HCT116 (cell line): ENCODE measurements around the gene CCSER1. TPM values are rescaled to one million over a fixed set of nuclear protein-coding genes. Genes with fewer than 3 reads are reported as not detected.

ENCODE experiments used
- ATAC-seq: fragments of 200-7000 bp; cut with Tn5 transposase; 2 replicates; pipeline ENCODE4 v1.9.1; 2020; ENCODE audit warnings: mild to moderate bottlenecking, moderate library complexity
- BruUV-seq: library from RNA; stranded (reverse); fragments of 400-500 nt; replicated peaks from 2 replicates; lab custom pipeline; 2021; lab: Mats Ljungman, UMichigan
- CTCF ChIA-PET: fragments of 300-600 bp; sonication (Branson Sonifier 250); formaldehyde crosslinking; loops from one replicate; lab custom pipeline; 2021; ENCODE audit warnings: antibody characterized with exemption; lab: Charles Lee
- POLR2A ChIA-PET: fragments of 300-600, 350-600 bp; sonication (Branson Sonifier 250); formaldehyde crosslinking; loops from one replicate; lab custom pipeline; 2021; ENCODE audit warnings: antibody characterized with exemption; lab: Charles Lee
- RAD21 ChIA-PET, 2 experiments: fragments of 300-600 bp; sonication (Branson Sonifier 250); formaldehyde crosslinking; loops; one replicate each; lab custom pipeline; 2023; ENCODE audit warnings: low total read pairs in 2 of 2; ENCODE audit not compliant: uncharacterized antibody in 2 of 2, unreplicated experiment in 2 of 2, low non-redundant PET in 1 of 2; lab: Charles Lee
- DNase-seq: peaks from one replicate; pipeline ENCODE4 v3.0.0-alpha.2; 2010; ENCODE audit warnings: low read depth, low spot score
- H2AFZ ChIP-seq: fragments of 200-600 bp; shearing (Covaris generic), sonication (generic); 2 replicates; pipeline ENCODE4 v1.6.1; 2017; ENCODE audit warnings: low read depth, mixed run types, mixed read lengths, antibody characterized with exemption, low read length; ENCODE audit not compliant: poor library complexity, severe bottlenecking
- H3K27ac ChIP-seq: 2 replicates; pipeline ENCODE4 v1.5.1; 2012; ENCODE audit warnings: low read depth, low read length
- H3K27me3 ChIP-seq: fragments of 200-600 bp; sonication (generic); 2 replicates; pipeline ENCODE4 v1.6.1; 2016; ENCODE audit warnings: mixed run types, low read length, mixed read lengths; ENCODE audit not compliant: insufficient read depth
- H3K36me3 ChIP-seq, 2 experiments: fragments of 200-500 bp in 1 of 2; fragments of 200-600 bp in 1 of 2; sonication (Bioruptor generic) in 1 of 2; sonication (generic) in 1 of 2; 2 replicates each; pipeline versions ENCODE4 v1.5.1 to v1.6.1; 2014 to 2016; ENCODE audit warnings: low read length in 2 of 2, inconsistent platforms in 1 of 2, mixed read lengths in 1 of 2, mixed run types in 1 of 2; ENCODE audit not compliant: insufficient read depth in 2 of 2, control insufficient read depth in 1 of 2
- H3K4me1 ChIP-seq, 2 experiments: fragments of 200-600 bp in 1 of 2; sonication (generic) in 1 of 2; 2 replicates each; pipeline versions ENCODE4 v1.5.1 to v1.6.1; 2012 to 2017; ENCODE audit warnings: low read length in 2 of 2, inconsistent platforms in 1 of 2, mild to moderate bottlenecking in 1 of 2, mixed read lengths in 1 of 2, mixed run types in 1 of 2, moderate library complexity in 1 of 2; ENCODE audit not compliant: insufficient read depth in 2 of 2, control insufficient read depth in 1 of 2
- H3K4me2 ChIP-seq: fragments of 200-600 bp; sonication (generic); 2 replicates; pipeline ENCODE4 v1.6.1; 2017; ENCODE audit warnings: mixed run types, low read length, mixed read lengths
- H3K4me3 ChIP-seq, 2 experiments: fragments of 200-600 bp in 1 of 2; sonication (generic) in 1 of 2; replicated peaks in 1 of 2; 2 replicates each; pipeline ENCODE4 v1.5.1; 2011 to 2016; ENCODE audit warnings: low read length in 2 of 2, control low read depth in 1 of 2, low read depth in 1 of 2, mild to moderate bottlenecking in 1 of 2, mixed read lengths in 1 of 2, mixed run types in 1 of 2
- H3K79me2 ChIP-seq: fragments of 200-600 bp; sonication (generic); 2 replicates; pipeline ENCODE4 v1.6.1; 2017; ENCODE audit warnings: mild to moderate bottlenecking, mixed run types, low read length, moderate library complexity, mixed read lengths; ENCODE audit not compliant: insufficient read depth
- H3K9ac ChIP-seq: fragments of 200-600 bp; sonication (generic); 2 replicates; pipeline ENCODE4 v1.6.1; 2016; ENCODE audit warnings: low read length, mixed read lengths
- H3K9me2 ChIP-seq: fragments of 200-600 bp; sonication (generic), shearing (Covaris generic); 2 replicates; pipeline ENCODE4 v1.6.1; 2017; ENCODE audit warnings: mixed run types, mild to moderate bottlenecking, moderate library complexity; ENCODE audit not compliant: insufficient read depth
- H3K9me3 ChIP-seq, 2 experiments: fragments of 200-500 bp in 1 of 2; fragments of 200-600 bp in 1 of 2; sonication (Bioruptor generic) in 1 of 2; sonication (generic) in 1 of 2; 2 replicates each; pipeline ENCODE4 v1.6.1; 2014 to 2017; ENCODE audit warnings: low read length in 2 of 2, mixed read lengths in 2 of 2, inconsistent platforms in 1 of 2, low read depth in 1 of 2, mild to moderate bottlenecking in 1 of 2, mixed run types in 1 of 2, moderate library complexity in 1 of 2; ENCODE audit not compliant: control insufficient read depth in 1 of 2, insufficient read depth in 1 of 2
- H4K20me1 ChIP-seq: fragments of 200-600 bp; sonication (generic), shearing (Covaris generic); 2 replicates; pipeline ENCODE4 v1.6.1; 2017; ENCODE audit warnings: mixed run types, mild to moderate bottlenecking, moderate library complexity; ENCODE audit not compliant: insufficient read depth
- CBX3 ChIP-seq: IDR thresholded peaks from 2 replicates; pipeline ENCODE4 v1.6.1; 2012; ENCODE audit warnings: low read depth
- CEBPB ChIP-seq: IDR thresholded peaks from 2 replicates; pipeline ENCODE4 v1.6.1; 2012; ENCODE audit warnings: low read depth
- EGR1 ChIP-seq: IDR thresholded peaks from 2 replicates; pipeline ENCODE4 v1.6.1; 2012; ENCODE audit warnings: low read depth
- ELF1 ChIP-seq: IDR thresholded peaks from 2 replicates; pipeline ENCODE4 v1.6.1; 2012; ENCODE audit warnings: low read depth, borderline replicate concordance
- FOSL1 ChIP-seq: IDR thresholded peaks from 2 replicates; pipeline ENCODE4 v1.6.1; 2012; ENCODE audit warnings: low read depth
- JUND ChIP-seq: IDR thresholded peaks from 2 replicates; pipeline ENCODE4 v1.6.1; 2012
- POLR2A ChIP-seq: IDR thresholded peaks from 2 replicates; pipeline ENCODE4 v1.7.0; 2011; ENCODE audit warnings: borderline replicate concordance; ENCODE audit not compliant: insufficient read depth, insufficient read length; ENCODE audit errors: extremely low read depth
- TCF7L2 ChIP-seq: IDR thresholded peaks from 2 replicates; pipeline ENCODE4 v1.7.0; 2011; ENCODE audit warnings: borderline replicate concordance, inconsistent platforms; ENCODE audit not compliant: insufficient read depth, insufficient read length; ENCODE audit errors: extremely low read depth
- ZFX ChIP-seq: fragments of 450-650 bp; IDR thresholded peaks from 2 replicates; pipeline ENCODE4 v1.6.1; 2017
- ZNF274 ChIP-seq: fragments of 200-500 bp; sonication (Bioruptor generic); IDR thresholded peaks from 2 replicates; pipeline ENCODE4 v1.6.1; 2014; ENCODE audit warnings: mild to moderate bottlenecking, low read depth, low read length, inconsistent platforms
- intact Hi-C: fragments of 100-400 bp; cut with micrococcal nuclease; formaldehyde crosslinking; loops from 2 replicates; pipeline ENCODE4 v1.10.0; 2022
- total RNA-seq: library from RNA; stranded (reverse); gene quantifications from one replicate; pipeline ENCODE4 v1.2.1, GENCODE V29; 2021; ENCODE audit not compliant: unreplicated experiment
- TF ChIP-seq, protein P1 (sequence below), 3 experiments: fragments of 200-600 bp in 1 of 3; sonication (generic) in 1 of 3; IDR thresholded peaks in 2 of 3; conservative IDR thresholded peaks in 1 of 3; 2 replicates each; pipeline ENCODE4 v1.5.1; 2012 to 2017; ENCODE audit warnings: low read depth in 2 of 3, low read length in 2 of 3, antibody characterized with exemption in 1 of 3, borderline replicate concordance in 1 of 3, control low read depth in 1 of 3, mild to moderate bottlenecking in 1 of 3, mixed read lengths in 1 of 3, mixed run types in 1 of 3, moderate library complexity in 1 of 3; ENCODE audit not compliant: insufficient read depth in 1 of 3
- TF ChIP-seq, protein P2 (sequence below): IDR thresholded peaks from 2 replicates; pipeline ENCODE4 v1.6.1; 2012

Gene CCSER1
- total RNA-seq, 1 experiment from 2014 or later: 6.7 TPM

DNA sequence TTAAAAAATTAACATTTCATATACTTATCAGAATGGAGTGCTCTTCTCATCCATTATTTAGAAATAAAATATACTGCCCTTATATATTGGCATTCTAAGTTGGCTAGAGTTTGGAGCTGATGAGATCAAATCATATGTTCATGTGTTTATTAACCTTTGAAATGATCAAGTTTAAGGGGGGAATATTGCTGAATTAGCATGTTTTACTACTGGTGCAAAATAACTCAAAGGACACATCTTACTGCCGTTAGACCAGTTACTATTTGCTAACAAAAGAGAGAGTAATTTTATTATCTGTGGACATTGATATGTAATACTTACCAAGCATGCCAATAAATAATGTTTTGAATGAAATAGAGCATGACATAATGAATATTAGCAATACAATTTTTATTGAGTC lies 901.0 kb downstream of the CCSER1 start:
- Histone ChIP-seq H4K20me1 (no peaks in the 10 kb centered on the region), H3K27me3 (no peaks in the 10 kb centered on the region), H3K79me2 (no peaks in the 10 kb centered on the region), H3K4me1 (no peaks in the 10 kb centered on the region), H3K9me3 (no peaks in the 10 kb centered on the region), H3K9ac (no peak overlapping the region), H3K9me2 (no peaks in the 10 kb centered on the region), H3K36me3 (no peaks in the 10 kb centered on the region), H3K27ac (no peak overlapping the region), H3K4me2 (no peak overlapping the region), H3K4me3 (no peak overlapping the region), H2AFZ (no peak overlapping the region)
- RAD21 ChIA-PET: no interaction called here
- no TSS peak for BruUV-seq
- POLR2A ChIA-PET: no interaction called here
- CTCF ChIA-PET: no interaction called here
- TF ChIP-seq, protein P1, sequence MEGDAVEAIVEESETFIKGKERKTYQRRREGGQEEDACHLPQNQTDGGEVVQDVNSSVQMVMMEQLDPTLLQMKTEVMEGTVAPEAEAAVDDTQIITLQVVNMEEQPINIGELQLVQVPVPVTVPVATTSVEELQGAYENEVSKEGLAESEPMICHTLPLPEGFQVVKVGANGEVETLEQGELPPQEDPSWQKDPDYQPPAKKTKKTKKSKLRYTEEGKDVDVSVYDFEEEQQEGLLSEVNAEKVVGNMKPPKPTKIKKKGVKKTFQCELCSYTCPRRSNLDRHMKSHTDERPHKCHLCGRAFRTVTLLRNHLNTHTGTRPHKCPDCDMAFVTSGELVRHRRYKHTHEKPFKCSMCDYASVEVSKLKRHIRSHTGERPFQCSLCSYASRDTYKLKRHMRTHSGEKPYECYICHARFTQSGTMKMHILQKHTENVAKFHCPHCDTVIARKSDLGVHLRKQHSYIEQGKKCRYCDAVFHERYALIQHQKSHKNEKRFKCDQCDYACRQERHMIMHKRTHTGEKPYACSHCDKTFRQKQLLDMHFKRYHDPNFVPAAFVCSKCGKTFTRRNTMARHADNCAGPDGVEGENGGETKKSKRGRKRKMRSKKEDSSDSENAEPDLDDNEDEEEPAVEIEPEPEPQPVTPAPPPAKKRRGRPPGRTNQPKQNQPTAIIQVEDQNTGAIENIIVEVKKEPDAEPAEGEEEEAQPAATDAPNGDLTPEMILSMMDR (IDR thresholded peaks at IDR 0.05 in 2 of 3, conservative IDR thresholded peaks at IDR 0.05 in 1 of 3; ENCODE audit: borderline replicate concordance in 1 of 3, insufficient read depth in 1 of 3, low read depth in 2 of 3, low read length in 2 of 3): no peak
- TF ChIP-seq ZNF274 (no peak), EGR1 (no peak), ZFX (no peak), POLR2A (no peak), TCF7L2 (no peak), CBX3 (no peak), CEBPB (no peak), JUND (no peak), FOSL1 (no peak), ELF1 (no peak)
- TF ChIP-seq, protein P2, sequence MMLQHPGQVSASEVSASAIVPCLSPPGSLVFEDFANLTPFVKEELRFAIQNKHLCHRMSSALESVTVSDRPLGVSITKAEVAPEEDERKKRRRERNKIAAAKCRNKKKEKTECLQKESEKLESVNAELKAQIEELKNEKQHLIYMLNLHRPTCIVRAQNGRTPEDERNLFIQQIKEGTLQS: no peak
- ATAC-seq: no peak
- no peak for DNase-seq
- intact Hi-C loops: no loop called here
